Right cardiac atrium (tissue), 5 donors: ENCODE measurements around the gene RAB6D. TPM values are rescaled to one million over a fixed set of nuclear protein-coding genes. Genes with fewer than 3 reads are reported as not detected.
"Not testable (repeated sequence)": the region's sequence is repeated elsewhere in the genome, so short reads cannot be mapped to it uniquely, and the experiment has no call there.

Source experiments
- ATAC-seq, 2 donors: fragments of 200-7000 bp; cut with Tn5 transposase; one replicate each; pipeline versions ENCODE4 v1.8.0 to v1.9.1; 2020; ENCODE audit warnings: moderate library complexity in 2 of 2, mild to moderate bottlenecking in 1 of 2
- DNase-seq, 3 donors: peaks; one replicate each; pipeline ENCODE4 v3.0.0-alpha.2; 2020
- H3K27ac ChIP-seq: one replicate; pipeline ENCODE4 v1.5.1; 2013; ENCODE audit warnings: mild to moderate bottlenecking, low read length, control low read depth, moderate library complexity
- H3K27me3 ChIP-seq: one replicate; pipeline ENCODE4 v1.6.1; 2013; ENCODE audit not compliant: control insufficient read depth, insufficient read depth
- H3K4me1 ChIP-seq: one replicate; pipeline ENCODE4 v1.6.1; 2013; ENCODE audit warnings: low read length; ENCODE audit not compliant: control insufficient read depth, insufficient read depth
- H3K4me3 ChIP-seq: one replicate; pipeline ENCODE4 v1.5.1; 2013; ENCODE audit warnings: low read length, control low read depth
- H3K9me3 ChIP-seq: one replicate; pipeline ENCODE4 v1.6.1; 2013; ENCODE audit warnings: low read length; ENCODE audit not compliant: control insufficient read depth
- WGBS: extraction: QIAGEN DNeasy Blood & Tissue Kit; methylation state at CpG from one replicate; pipeline ENCODE4 v1.1.7; 2013; 5-methylcytosine and 5-hydroxymethylcytosine counted together
- intact Hi-C, 4 donors: fragments of 100-400 bp; cut with DNase I; formaldehyde crosslinking; loops; one replicate each; pipeline versions ENCODE4 v1.11.0 to v1.14.0; 2022 to 2023
- long read RNA-seq, 4 donors: library from polyadenylated mRNA; unstranded; transcript quantifications; one replicate each; pipeline ENCODE4 v2.0.0, GENCODE V29; 2020 to 2021
- polyA plus RNA-seq: library from polyadenylated mRNA; stranded (reverse); fragments of 200-250 nt; gene quantifications from one replicate; pipeline ENCODE4 v1.2.3, GENCODE V29; 2013
- total RNA-seq, 4 donors: library from RNA; stranded (reverse); fragmentation: NEBNext Ultra II Directional; extraction: Animal tissue kit (Norgen Biotek cat#: 25700); gene quantifications; one replicate each; pipeline ENCODE4 v1.2.1, GENCODE V29; 2021
- donor health status: healthy with polysubstance abuse.
- donor health status: DM: no; HTN: yes; CAD: no.
- donor health status: DM: no; HTN: no; CAD: no.
- donor health status: DM: no; HTN: yes; CAD: no; lungs with severe emphysema.
- donor health status: DM: yes; HTN: yes; CAD: no.

Gene RAB6D
- under 1 TPM in 1 of 4 donors, not detected in 3; 0.11 TPM for total RNA-seq
- 0.02 TPM for polyA plus RNA-seq
- long read RNA-seq, donor 1, result 0 reads
- long read RNA-seq, donor 2, result 0 reads
- long read RNA-seq, donor 3, result 0 reads
- long read RNA-seq, donor 4, result 0 reads

DNA sequence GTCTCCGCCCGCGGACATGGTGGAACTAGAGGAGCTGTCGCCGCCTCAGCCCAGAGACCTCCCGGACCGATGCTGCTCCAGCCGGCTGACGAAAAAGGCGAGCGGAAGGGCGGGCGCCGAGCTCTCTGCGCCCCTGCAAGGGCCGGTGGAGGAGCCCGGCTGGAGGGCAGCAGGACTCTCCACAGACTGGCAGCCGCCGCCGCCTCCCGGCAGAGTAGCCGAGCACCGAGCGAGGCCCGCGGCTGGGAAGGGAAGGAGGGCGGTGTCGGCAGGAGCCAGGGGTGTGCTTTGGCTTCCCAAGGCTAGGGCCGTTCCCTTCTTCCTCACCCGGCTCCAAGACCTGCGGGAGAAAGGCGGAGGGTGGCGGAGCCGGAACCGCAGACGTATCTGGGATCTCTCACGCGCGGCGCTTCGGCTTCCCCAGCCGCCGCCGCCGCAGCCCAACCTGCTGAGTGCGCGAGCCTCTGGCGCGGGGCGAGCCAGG is at the start of gene RAB6D:
Gene RAB6D, minus strand, starts transcription at position 466 of the 484 bp plus-strand sequence. Its CDS starts 448 bp downstream, at position 18.
- H3K27me3 ChIP-seq, H3K4me1 ChIP-seq, H3K9me3 ChIP-seq, H3K27ac ChIP-seq, intact Hi-C loops: not testable (repeated sequence)
- H3K4me3 ChIP-seq, result peak within 1 kb of the TSS; percentile 50
- ATAC-seq (peak; percentile 61 to 64), DNase-seq (peak in 1 of 3 donors; percentile 35)
- WGBS, result 1% methylated on average over 40 of the region's 50 CpGs

DNA sequence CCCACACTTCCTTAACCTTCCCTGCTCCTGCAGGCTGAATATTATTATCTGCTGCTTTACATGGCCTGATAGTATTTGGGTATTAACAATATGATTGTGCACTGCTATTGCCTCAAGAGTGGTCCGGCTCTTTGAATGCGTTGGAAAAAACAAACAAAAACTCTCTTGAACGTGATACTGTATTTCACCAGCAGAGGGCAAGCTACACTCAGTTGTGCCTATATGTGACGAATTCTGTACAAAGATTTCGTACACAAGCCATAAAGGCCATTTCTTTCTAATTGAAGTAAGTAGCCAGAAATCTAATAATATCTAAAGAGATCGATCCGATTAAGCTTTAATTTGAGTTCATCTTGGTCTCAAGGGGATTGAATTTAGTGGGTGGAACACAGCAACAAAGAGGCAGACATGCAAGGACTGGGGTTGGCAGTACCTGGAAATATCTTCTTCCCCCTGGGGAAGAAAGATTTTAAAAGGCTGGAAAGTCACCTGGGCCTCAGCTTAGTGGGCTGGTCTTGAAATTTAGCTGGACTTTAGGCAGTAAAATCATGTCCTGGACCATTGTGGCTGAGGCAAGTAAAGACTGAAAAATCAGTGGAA is 49.3 kb upstream of the RAB6D start:
- Histone ChIP-seq H3K9me3 (no peaks in the 10 kb centered on the region), H3K27ac (no peak overlapping the region), H3K4me3 (no peak overlapping the region), H3K4me1 (no peaks in the 10 kb centered on the region), H3K27me3 (peaks cover 2% of the 10 kb centered on the region)
- DNase-seq, result no peak
- intact Hi-C loops, result loop anchor here in 3 of 4 donors (5.0 to 10.0 kb wide), 4 partner anchors 104 to 732 kb away; no protein-coding TSS in a partner anchor
- WGBS, result under 1% methylated on average over 7 of the region's 7 CpGs
- ATAC-seq, result peak in 1 of 2 donors; percentile 45

DNA sequence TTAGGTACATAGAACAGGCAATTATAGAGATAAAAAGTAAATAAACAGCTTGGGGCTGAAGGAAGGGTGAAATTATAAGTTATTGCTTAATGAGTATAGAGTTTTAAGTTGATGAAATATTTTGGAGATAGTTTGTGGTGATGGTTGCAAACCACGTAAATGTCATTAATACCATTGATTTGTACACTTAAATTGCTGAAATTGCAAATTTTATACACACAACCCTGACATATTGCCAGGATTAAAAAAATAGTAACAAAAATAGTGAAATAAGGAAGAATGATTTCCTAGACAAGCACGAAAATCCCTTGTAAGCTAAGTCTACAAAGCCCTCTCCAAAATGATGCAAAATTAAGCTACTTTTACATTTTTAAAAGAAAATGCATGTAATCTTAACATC is 46.2 kb upstream of the RAB6D start:
- Histone ChIP-seq H3K27me3 (peaks cover 4% of the 10 kb centered on the region), H3K9me3 (no peaks in the 10 kb centered on the region), H3K4me3 (no peak overlapping the region), H3K27ac (no peak overlapping the region), H3K4me1 (no peaks in the 10 kb centered on the region)
- ATAC-seq (no peak), DNase-seq (no peak)
- WGBS, result 73% methylated on average over 2 of the region's 2 CpGs
- intact Hi-C loops, result loop anchor here in 3 of 4 donors (5.0 to 10.0 kb wide), 4 partner anchors 107 to 735 kb away; no protein-coding TSS in a partner anchor

DNA sequence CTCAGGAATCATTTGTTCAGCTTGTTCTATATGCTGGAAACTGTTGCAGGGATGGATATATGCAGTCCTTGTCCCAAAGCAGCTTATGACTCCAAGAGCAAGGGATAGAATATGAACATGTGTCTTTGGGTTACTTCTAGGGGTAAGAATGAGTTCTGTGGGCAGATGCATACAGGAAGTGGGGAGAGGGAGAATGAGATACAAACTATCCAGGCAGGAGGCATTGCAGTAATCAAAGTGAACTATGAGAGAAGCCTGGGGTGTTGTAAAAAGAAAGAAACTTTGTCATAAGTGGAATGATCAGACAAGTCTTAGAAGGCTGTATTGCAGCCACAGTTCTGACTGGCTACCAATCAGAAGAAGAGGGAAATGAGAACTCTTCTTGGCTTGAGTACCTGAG is 44.8 kb upstream of the RAB6D start:
- Histone ChIP-seq H3K9me3 (no peaks in the 10 kb centered on the region), H3K4me3 (no peak overlapping the region), H3K27me3 (peaks cover 4% of the 10 kb centered on the region), H3K27ac (no peak overlapping the region), H3K4me1 (no peaks in the 10 kb centered on the region)
- DNase-seq (no peak), ATAC-seq (no peak)
- intact Hi-C loops, result no loop called here

DNA sequence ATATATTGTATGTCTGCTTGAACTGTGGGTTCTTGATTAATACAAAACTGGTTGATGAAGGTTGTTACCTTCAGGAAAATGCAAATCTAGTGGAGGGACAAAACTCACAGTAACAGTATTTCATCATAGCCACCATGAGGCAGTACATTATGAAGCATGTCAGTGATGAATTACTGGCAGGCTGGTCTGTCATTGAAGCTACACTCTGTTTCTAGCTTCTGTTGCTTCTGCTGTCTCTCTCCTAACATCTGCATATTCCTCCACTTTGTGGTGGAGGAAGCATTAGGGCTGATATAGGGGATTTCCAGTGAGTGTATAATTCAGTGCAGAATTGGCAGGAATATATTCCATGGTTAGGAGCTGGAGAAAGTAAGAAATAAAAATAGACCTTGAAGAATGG is 44.2 kb upstream of the RAB6D start:
- no peak for ATAC-seq
- Histone ChIP-seq H3K4me1 (no peaks in the 10 kb centered on the region), H3K4me3 (no peak overlapping the region), H3K27ac (no peak overlapping the region), H3K9me3 (no peaks in the 10 kb centered on the region), H3K27me3 (peaks cover 2% of the 10 kb centered on the region)
- DNase-seq, result no peak
- intact Hi-C loops, result no loop called here

DNA sequence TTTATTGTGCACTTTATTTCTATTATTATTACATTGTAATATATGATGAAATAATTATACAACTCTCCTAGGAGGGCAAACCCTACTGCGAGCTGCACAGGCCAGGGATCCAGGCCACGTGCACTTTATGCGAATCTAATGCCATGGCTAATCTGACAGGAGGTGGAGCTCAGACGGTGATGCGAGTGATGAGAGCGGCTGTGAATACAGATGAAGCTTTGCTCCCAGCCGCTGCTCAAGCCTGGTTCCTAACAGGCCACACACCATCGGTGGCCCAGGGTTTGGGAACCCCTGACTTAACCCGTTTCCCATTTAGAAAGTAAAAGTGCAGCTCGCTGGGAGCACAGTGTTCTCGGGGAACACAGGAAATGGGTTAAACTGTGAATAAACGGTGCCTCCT is 40.8 kb upstream of the RAB6D start:
- intact Hi-C loops, result no loop called here
- Histone ChIP-seq H3K4me3 (no peak overlapping the region), H3K27me3 (peaks cover 2% of the 10 kb centered on the region), H3K9me3 (no peaks in the 10 kb centered on the region), H3K27ac (no peak overlapping the region), H3K4me1 (no peaks in the 10 kb centered on the region)
- whole genome bisulfite sequencing, result 72% methylated on average over 12 of the region's 12 CpGs
- DNase-seq (no peak), ATAC-seq (no peak)

DNA sequence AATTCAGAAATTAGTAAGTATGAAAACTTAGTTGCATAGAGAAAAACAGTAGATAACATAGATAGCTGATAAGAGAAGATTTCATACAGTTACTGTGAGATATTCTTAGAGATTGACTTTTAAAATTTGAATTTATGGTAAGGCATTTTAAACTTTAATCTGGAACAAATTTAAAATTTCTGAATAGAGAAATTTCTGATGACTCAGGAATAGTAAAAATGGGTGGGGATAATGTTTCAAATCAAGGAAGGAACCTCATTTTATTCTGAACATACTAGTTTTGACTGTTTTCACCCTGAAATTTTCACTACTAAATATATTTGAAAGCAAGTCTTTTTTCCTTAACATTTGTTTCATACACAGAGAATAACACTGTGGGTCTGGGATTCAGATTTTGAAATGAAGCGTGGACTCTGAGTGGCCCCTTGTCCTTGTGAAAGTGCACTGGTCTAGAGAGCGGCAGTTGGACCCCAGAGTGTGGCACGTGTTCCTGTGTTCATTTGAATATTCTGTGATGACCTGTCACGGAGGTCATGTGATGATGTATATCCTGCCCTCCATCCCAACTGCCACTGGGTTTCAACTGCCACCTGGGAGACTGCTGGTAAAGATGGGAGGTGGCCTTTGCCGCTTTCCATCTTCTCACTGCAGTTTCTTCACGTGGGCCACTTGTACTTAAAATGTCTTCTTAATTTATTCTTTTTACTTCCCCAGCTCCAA is 38.5 kb upstream of the RAB6D start:
- Histone ChIP-seq H3K4me1 (no peaks in the 10 kb centered on the region), H3K4me3 (no peak overlapping the region), H3K27me3 (peaks cover 2% of the 10 kb centered on the region), H3K27ac (no peak overlapping the region), H3K9me3 (no peaks in the 10 kb centered on the region)
- 72% methylated on average over 6 of the region's 6 CpGs for WGBS
- DNase-seq, result no peak
- intact Hi-C loops, result no loop called here
- no peak for ATAC-seq

DNA sequence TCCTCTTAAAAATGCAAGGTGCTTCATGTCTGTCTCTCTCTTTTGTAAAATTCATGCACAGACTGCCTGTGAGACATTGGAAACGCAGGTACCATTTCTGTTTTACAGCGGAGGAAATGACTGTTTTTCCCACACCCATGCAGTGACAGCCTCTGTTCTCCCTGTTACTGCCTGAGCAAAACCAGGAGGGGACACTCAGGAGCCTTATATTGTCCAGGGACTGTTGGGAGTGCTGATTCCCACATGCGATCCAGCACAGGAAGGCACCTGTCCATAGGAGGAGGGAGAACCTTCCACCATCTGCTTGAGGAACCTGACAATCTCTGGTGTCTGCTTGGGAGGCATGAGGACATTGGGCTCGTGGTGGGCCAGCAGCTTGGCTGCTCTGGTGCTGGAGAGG is 36.9 kb upstream of the RAB6D start:
- 62% methylated on average over 4 of the region's 4 CpGs for WGBS
- H3K27ac ChIP-seq, result no peak overlapping the region

DNA sequence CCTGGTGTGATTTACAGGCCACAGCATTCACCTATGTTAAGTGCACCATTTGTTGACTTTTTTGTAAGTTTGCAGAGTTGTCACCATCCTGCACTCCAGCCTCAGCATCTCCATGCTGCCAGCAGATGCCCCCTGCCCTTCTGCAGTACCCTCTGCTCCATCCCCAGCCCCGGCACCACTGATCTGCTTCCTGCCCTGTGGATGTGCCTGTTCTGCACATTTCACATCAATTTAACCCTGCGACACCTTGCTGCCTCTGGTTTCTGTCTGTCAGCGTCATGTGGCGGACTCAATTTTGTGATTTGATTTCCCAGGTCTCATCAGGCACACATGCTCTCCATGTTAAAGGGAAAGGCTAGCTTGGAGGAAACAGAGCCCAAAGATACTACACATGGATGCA is 36.5 kb upstream of the RAB6D start:
- intact Hi-C loops, H3K4me3 ChIP-seq, H3K9me3 ChIP-seq, ATAC-seq, H3K4me1 ChIP-seq, DNase-seq, H3K27me3 ChIP-seq, H3K27ac ChIP-seq: not testable (repeated sequence)
- 68% methylated on average over 4 of the region's 4 CpGs for WGBS

More for the DNA sequence above, 36.9 kb upstream of the RAB6D start:
- ATAC-seq, result no peak
- Histone ChIP-seq H3K9me3 (no peaks in the 10 kb centered on the region), H3K4me3 (no peak overlapping the region), H3K27me3 (no peaks in the 10 kb centered on the region), H3K4me1 (no peaks in the 10 kb centered on the region)
- intact Hi-C loops, result no loop called here
- no peak for DNase-seq

DNA sequence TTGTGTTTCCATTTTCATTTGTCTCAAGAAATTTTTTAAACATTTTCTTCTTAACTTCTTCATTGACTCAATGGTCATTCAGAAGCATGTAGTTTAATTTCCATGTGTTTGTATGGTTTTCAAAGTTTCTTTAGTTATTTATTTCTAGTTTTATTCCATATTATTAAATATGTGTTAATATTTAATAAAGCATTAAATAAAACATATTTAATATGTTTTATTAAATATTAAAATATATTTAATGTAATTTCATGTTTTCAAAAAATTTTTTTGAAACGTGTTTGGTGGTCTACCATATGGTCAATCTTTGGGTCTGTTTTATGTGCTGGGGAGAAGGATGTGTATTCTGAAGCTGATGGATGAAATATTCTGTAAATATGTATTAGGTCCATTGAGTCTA is 32.2 kb upstream of the RAB6D start:
- WGBS, result 80% methylated on average over 1 of the region's 1 CpG
- intact Hi-C loops, H3K4me3 ChIP-seq: not testable (repeated sequence)

DNA sequence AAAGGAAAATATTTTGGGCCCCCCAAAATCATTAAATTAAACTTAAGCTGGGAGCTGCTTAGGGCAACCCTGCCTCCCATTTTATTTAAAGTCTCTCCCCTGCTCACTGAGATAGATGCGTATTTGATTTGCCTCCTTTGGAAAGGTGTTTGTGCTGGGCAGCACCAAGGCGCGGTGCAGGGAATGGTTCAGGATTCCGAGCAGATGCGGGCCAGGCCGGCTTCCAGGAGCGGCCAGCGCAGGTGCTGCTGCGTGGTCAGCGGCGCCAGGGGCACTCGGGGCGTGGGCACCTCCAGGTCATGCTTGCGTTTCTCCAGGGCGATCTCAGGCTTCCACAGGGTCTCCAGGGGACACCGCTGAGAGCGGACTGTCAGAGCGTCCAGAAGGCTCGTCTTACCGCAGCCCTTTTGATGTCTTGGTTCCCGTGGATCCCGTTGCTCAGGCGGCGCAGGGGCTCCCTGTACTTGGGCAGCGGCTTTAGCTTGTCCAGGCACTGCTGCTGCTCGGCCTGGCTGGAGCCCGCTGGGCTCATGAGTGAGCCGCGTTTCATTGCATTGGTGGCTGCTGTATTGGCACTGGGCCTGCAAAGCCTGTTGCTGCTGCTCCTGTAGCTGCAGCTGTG is 31.2 kb upstream of the RAB6D start:
- H3K27me3 ChIP-seq, H3K4me3 ChIP-seq, intact Hi-C loops, H3K9me3 ChIP-seq, H3K27ac ChIP-seq, H3K4me1 ChIP-seq: not testable (repeated sequence)
- 21% methylated on average over 29 of the region's 29 CpGs for WGBS
- peak; percentile 28 to 54 (median 37) for DNase-seq
- ATAC-seq, result peak in 1 of 2 donors; percentile 32

More for the DNA sequence above, 32.2 kb upstream of the RAB6D start:
- DNase-seq, H3K4me1 ChIP-seq, ATAC-seq, H3K9me3 ChIP-seq, H3K27ac ChIP-seq, H3K27me3 ChIP-seq: not testable (repeated sequence)
